T-helper 2 cell treated with Interferon-gamma antibody and Interleukin-4, amounts not matched to agents 100 ng/mL and 5 ng/mL, for 36 hours (primary cell): ENCODE results near the gene CKMT2. TPM values are rescaled to one million over a fixed set of nuclear protein-coding genes. Genes with fewer than 3 reads are reported as not detected.

Source experiments
- intact Hi-C: fragments of 100-400 bp; cut with micrococcal nuclease; formaldehyde crosslinking; loops from one replicate; pipeline ENCODE4 v1.15.1; 2023
- total RNA-seq: library from RNA; stranded (reverse); gene quantifications from 2 replicates; pipeline ENCODE4 v1.2.3, GENCODE V29; 2022

CKMT2 gene
- total RNA-seq, 1 donor from 2014 or later = not detected

DNA sequence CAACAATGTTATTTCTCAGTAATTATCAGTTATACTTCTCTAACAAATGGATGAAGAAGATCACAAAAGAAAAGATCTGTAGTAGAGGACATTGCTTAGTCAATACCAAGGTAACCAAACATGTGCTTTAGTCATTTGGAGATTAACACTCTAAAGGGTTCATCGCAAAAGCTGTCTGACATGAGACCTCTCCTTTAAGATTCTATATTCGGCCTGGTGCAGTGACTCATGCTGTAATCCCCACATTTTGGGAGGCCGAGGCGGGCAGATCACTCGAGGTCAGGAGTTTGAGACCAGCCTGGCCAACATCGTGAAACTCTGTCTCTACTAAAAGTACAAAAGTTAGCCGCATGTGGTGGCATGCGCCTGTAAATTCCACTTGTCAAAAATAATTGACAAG is 18.3 kb upstream of the CKMT2 start:
- intact Hi-C loops = no loop called here

DNA sequence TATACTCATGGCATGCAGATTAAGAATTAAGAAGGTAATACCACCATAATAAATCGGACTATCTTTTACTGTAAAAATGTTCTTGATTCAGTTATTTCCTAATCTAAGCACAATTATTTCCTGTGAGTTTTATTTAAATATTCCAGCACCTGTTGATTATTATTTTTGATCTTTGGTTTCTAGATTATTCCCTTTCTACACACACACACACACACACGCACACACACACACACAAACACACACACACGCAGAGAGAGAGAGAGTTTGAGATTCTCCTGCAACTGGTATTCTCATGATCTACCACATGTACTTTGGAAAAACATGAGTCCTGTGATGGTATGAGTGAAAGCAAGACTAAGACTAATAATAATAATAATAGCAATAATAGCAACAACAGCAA is 17.0 kb upstream of the CKMT2 start:
- intact Hi-C loops = no loop called here

DNA sequence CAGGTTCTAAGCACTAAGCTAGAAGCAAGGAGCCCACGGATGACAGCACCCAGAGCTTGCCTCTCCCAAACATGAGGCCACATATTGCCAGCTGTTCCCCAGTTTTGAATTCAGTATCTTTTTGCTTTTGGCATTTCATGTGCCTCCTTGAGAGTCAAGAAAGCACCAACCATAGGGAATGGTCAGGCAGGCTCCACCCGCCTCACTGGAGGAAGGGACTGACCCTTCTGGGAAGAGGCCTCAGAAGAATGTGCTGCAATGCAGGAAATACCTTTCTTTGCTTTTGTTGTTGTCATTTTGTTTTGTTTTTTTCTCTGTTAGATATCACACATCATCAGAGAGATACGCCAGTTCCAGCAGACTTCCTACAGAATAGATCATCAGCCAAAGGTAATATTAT is 13.7 kb upstream of the CKMT2 start:
- intact Hi-C loops = no loop called here

- intact Hi-C loops = no loop called here
Observed at GRCh38 chr5:81222285-81222684, 10.8 kb upstream of the CKMT2 start.

DNA sequence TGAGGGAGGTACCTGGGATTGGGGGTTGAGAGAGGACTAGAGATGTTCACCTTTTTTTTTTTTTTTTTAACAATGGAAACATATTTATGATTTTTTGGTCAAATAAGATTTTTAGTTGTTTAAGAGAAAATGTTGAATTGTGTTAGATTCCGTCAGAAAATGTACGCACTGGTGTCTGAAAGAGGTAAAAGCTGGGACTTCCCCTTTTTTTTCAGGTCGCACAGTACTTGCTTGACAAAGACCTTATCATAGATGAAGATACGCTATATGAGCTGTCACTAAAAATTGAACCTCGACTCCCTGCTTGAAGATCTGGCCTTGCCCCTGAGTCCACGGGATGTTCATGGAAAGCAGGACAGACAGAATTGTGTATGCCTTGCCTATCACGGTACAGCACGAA is 7.7 kb upstream of the CKMT2 start:
- intact Hi-C loops = no loop called here

DNA sequence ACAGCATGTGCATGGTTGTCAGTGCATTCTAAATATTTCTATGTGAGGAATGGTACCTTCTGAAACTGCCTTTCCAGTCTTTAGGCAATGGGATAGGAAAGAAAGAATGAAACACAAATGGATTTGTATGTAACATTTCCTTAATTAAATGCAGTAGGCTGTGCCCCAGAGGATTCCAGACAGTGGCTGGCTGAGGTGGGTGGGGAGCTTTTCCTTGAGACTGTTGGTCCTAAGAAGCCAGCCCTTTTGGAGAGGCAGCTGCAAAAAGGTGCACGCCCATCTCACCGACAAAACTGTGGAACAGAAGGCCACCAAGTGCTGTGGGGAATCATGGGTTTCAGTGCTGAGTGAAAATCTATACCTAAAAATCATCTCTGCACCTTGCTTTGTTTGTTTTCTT is 6.8 kb upstream of the CKMT2 start:
- intact Hi-C loops = no loop called here

GRCh38 chr5:81226949-81227348 is 6.2 kb upstream of the CKMT2 start:
- intact Hi-C loops = no loop called here

- intact Hi-C loops = no loop called here
Observed at GRCh38 chr5:81228084-81228483, 5.0 kb upstream of the CKMT2 start.

DNA sequence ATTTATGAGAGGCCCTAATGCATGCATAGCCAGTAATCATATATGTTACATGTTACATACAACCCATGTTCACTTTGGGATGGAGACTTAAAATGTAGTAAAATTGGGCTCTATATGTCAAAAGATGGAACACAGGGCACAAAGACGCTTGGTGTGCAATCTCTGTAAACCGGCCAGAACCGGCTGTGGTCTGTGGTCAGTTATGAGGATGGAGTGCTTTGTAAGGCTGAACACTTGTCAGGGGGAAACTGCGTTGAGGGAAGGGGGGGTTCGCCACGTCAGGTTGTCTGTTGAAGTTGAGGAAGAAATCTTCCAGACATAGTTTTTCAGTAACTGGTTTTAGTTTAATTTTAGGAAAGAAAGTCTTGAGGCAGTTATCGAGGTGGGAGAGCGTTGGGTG is 2.7 kb upstream of the CKMT2 start:
- intact Hi-C loops = no loop called here

- intact Hi-C loops = no loop called here
Observed at GRCh38 chr5:81232464-81233079, 550 bp upstream of the CKMT2 start.

GRCh38 chr5:81234299-81234698 is 1.2 kb downstream of the CKMT2 start:
- intact Hi-C loops = no loop called here

- intact Hi-C loops = no loop called here
Observed at GRCh38 chr5:81234801-81235200, 1.7 kb downstream of the CKMT2 start.

GRCh38 chr5:81235287-81236072 is 2.4 kb downstream of the CKMT2 start:
- intact Hi-C loops = no loop called here

- intact Hi-C loops = no loop called here
Observed at GRCh38 chr5:81238460-81238859, 5.3 kb downstream of the CKMT2 start.

DNA sequence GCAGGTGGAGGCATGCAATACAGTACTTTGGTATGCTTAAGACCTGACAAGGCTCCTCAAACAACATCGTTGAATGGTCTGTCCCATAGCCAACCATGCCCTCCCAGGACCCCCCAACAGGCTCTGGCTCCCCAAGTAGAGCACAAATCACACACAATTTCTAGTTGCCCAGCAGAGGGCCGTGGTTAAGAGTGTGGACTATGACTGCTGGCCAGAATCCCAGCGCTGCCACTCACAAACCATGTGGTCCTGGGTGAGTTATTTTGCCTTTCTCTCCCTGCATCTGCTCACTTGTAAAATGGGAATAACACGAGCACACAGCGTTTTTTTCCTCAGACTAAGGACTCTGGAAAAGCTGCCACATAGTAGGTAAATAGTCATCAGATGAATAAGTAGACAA is 6.5 kb downstream of the CKMT2 start:
- intact Hi-C loops = no loop called here

- intact Hi-C loops = no loop called here
Observed at GRCh38 chr5:81241001-81241400, 7.9 kb downstream of the CKMT2 start.

GRCh38 chr5:81241961-81242648 is 9.0 kb downstream of the CKMT2 start:
- intact Hi-C loops = no loop called here

GRCh38 chr5:81242906-81243436 is 9.8 kb downstream of the CKMT2 start:
- intact Hi-C loops = no loop called here

GRCh38 chr5:81244451-81244850 is 11.3 kb downstream of the CKMT2 start:
- intact Hi-C loops = no loop called here

DNA sequence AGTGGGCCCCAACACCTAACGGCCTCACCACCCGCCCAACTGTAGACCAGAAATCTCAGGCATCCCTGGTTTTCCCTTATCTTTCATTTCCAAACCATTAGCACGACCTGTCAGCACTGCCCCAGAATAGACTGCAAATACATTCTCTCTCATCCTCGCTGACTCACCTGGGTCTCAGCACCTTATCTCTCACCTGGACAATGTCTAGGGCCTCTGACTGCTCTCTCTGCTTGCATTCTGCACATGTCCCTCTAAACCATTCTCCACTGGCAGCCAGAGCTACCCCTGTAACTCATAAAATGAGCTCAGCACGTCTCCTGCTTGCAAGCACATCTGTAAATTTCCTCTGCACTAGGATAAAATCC is 12.7 kb downstream of the CKMT2 start:
- intact Hi-C loops = no loop called here

- intact Hi-C loops = no loop called here
Observed at GRCh38 chr5:81246697-81247096, 13.6 kb downstream of the CKMT2 start.

DNA sequence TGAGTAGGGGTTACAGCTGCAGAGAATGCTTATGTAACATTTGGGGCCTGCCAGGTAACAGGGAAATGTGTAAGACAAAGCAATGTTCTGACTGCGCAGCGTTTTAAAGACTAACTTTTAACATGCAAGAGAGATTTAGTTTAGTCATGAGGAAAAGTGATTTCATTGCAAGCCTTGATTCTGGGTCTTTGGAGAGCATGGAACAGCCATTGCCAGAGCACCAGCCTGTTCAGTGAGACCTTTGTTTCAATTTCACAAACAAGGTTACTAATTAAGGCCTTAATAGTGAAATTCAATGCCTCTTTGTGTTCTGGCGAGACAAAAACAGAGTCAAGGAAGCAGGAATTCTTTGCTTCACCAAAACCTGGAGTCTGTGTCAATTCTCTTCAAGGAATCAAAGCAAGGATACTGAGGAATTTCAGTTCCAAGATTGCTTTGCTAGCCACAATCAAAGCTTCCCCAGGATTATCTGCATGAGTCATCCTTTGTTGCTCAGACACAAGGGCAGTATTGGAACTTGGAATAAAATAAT is 14.4 kb downstream of the CKMT2 start:
- intact Hi-C loops = no loop called here
